Gastrocnemius medialis (tissue), 4 donors: ENCODE measurements around the gene RGS14.

Source experiments
- POLR2A ChIP-seq, 2 donors: fragments of 450-650 bp; IDR thresholded peaks; one replicate each; pipeline ENCODE4 v1.6.1; 2017; ENCODE audit warnings: antibody characterized with exemption in 2 of 2, mild to moderate bottlenecking in 2 of 2, moderate library complexity in 2 of 2
- TF ChIP-seq, protein P1 (sequence below), 5 experiments: fragments of 450-650 bp in 3 of 5; fragments of 200-600 bp in 2 of 5; sonication (generic) in 2 of 5; IDR thresholded peaks in 4 of 5; conservative IDR thresholded peaks in 1 of 5; 1 replicate in 4 of 5; 2 replicates in 1 of 5; pipeline ENCODE4 v1.5.1; 2016 to 2019; ENCODE audit warnings: antibody characterized with exemption in 5 of 5, mild to moderate bottlenecking in 3 of 5, moderate library complexity in 3 of 5

DNA sequence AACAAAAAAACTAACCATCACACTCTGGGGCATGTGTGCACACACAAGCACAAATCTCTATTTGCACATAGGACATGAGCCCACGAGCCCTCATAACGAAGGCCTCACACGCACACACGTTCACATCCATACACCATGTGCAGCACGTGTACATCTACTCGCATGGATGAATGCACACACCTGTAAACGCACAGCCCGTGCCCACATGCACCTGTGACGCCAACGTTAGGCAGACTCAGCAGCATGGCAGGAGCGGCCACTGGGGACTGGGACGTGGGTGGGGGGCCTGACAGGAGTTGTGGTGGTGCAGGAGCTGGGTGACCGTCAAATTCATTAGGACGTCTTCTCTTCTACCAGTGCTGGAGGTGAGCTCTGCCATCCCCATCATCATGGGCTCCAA lies 29.7 kb downstream of the RGS14 start:
- TF ChIP-seq POLR2A (IDR thresholded peaks at IDR 0.05), result no peak
- TF ChIP-seq, protein P1, sequence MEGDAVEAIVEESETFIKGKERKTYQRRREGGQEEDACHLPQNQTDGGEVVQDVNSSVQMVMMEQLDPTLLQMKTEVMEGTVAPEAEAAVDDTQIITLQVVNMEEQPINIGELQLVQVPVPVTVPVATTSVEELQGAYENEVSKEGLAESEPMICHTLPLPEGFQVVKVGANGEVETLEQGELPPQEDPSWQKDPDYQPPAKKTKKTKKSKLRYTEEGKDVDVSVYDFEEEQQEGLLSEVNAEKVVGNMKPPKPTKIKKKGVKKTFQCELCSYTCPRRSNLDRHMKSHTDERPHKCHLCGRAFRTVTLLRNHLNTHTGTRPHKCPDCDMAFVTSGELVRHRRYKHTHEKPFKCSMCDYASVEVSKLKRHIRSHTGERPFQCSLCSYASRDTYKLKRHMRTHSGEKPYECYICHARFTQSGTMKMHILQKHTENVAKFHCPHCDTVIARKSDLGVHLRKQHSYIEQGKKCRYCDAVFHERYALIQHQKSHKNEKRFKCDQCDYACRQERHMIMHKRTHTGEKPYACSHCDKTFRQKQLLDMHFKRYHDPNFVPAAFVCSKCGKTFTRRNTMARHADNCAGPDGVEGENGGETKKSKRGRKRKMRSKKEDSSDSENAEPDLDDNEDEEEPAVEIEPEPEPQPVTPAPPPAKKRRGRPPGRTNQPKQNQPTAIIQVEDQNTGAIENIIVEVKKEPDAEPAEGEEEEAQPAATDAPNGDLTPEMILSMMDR (IDR thresholded peaks at IDR 0.05 in 4 of 5, conservative IDR thresholded peaks at IDR 0.05 in 1 of 5), result no peak
